Measurements from ENCODE around the gene CFDP1. TPM values are rescaled to one million over a fixed set of nuclear protein-coding genes. Genes with fewer than 3 reads are reported as not detected.
"Not testable (repeated sequence)": the region's sequence is repeated elsewhere in the genome, so short reads cannot be mapped to it uniquely, and the experiment has no call there.

Gene CFDP1
- total and polyA plus RNA-seq, 3 experiments from 2014 or later = 33.8 to 39.1 (median 34.2) TPM

DNA sequence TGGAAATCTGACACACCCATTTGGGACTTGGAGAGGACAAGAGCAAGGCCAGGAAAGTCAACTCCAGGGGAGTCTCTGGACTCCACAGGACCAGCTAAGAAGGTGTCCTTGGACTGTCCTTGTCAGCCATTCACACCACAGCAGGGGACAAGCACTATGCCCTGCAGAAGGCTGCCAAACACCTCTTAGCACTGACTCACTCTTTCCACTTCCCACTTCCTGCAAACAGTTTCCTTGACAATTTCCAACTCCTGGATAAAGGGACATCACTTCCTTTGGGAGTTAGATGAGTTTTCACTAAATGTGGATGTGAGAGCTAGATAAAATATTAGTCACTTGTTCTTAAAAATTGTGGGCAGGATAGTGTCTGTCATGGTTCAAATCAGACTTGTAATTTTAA is 144.1 kb downstream of the CFDP1 start:
- ChIA-PET POLR2A (no interaction called here), CTCF (interaction anchor here (1.0 kb wide), 1 partner anchor 90 kb away, joined by 3 read pairs; no protein-coding TSS in a partner anchor)
- no peak for DNase-seq
- peaks cover 18% of the 10 kb centered on the region for H3K4me1 ChIP-seq (ENCODE audit: insufficient read depth, low read length)
- H3K4me3 ChIP-seq (ENCODE audit: low read length) = no peak overlapping the region
- peaks cover 0 to 2% (median 0%) of the 10 kb centered on the region in 5 donors for H3K9me3 Mint-ChIP-seq
- no peaks in the 10 kb centered on the region for H3K9me3 ChIP-seq (ENCODE audit: low read length)
- H3K4me3 Mint-ChIP-seq = peak overlapping the region in 1 of 7 donors; percentile 82
- peaks cover 22 to 30% of the 10 kb centered on the region in 2 donors for H3K27me3 Mint-ChIP-seq
- H3K27ac Mint-ChIP-seq = peak overlapping the region in 1 of 8 donors; percentile 54
- H3K4me1 Mint-ChIP-seq = peaks cover 14 to 20% (median 15%) of the 10 kb centered on the region in 3 donors
- H3K36me3 ChIP-seq (ENCODE audit: insufficient read depth, low read length) = no peaks in the 10 kb centered on the region
- H3K27me3 ChIP-seq (ENCODE audit: insufficient read depth, low read length, poor library complexity, severe bottlenecking) = no peaks in the 10 kb centered on the region
- no peak overlapping the region for H3K27ac ChIP-seq (ENCODE audit: low read depth, low read length)
- peaks cover 28 to 34% (median 34%) of the 10 kb centered on the region in 3 donors for H3K36me3 Mint-ChIP-seq

DNA sequence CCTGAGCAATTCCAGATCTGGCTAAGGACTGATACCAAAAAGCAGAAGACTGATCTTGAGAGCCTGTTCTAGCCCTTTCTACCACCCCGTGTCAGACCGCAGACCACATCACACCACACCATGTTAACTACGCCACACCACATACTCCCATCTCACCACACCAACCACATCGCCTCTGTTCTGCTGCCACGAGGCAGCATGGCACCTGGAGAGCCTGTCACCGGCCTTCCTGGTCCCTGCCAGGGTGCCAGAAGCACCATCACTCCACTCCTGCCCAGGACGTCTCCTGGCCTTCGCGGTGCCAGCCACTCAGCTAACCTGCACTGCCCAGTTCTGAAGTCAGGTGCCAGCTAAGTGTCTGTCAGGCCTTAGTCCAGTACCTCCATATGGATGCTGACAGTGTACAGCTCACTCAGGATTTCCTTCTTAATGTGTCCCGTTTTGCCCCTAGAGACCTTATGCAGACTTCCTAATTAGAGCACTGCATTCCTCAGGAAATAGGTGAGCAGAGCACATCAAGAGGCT is 144.6 kb downstream of the CFDP1 start:
- Mint-ChIP-seq H3K9me3 (peaks cover 0 to 2% (median 0%) of the 10 kb centered on the region in 5 donors), H3K4me3 (peak overlapping the region; percentile 32 to 82 (median 57)), H3K27ac (peak overlapping the region in 7 of 8 donors; percentile 1 to 84 (median 54)), H3K27me3 (peaks cover 22 to 30% of the 10 kb centered on the region in 2 donors), H3K36me3 (peaks cover 25 to 29% (median 28%) of the 10 kb centered on the region in 3 donors), H3K4me1 (peaks cover 14 to 20% (median 15%) of the 10 kb centered on the region in 3 donors)
- Histone ChIP-seq H3K9me3 (ENCODE audit: low read length) (no peaks in the 10 kb centered on the region), H3K4me3 (ENCODE audit: low read length) (no peak overlapping the region), H3K27ac (ENCODE audit: low read depth, low read length) (no peak overlapping the region), H3K27me3 (ENCODE audit: insufficient read depth, low read length, poor library complexity, severe bottlenecking) (no peaks in the 10 kb centered on the region), H3K36me3 (ENCODE audit: insufficient read depth, low read length) (no peaks in the 10 kb centered on the region), H3K4me1 (ENCODE audit: insufficient read depth, low read length) (peaks cover 18% of the 10 kb centered on the region)
- ChIA-PET CTCF (interaction anchor here (1.0 kb wide), 1 partner anchor 89 kb away, joined by 3 read pairs; no protein-coding TSS in a partner anchor), POLR2A (no interaction called here)
- peak; percentile 52 to 80 (median 75) for DNase-seq

DNA sequence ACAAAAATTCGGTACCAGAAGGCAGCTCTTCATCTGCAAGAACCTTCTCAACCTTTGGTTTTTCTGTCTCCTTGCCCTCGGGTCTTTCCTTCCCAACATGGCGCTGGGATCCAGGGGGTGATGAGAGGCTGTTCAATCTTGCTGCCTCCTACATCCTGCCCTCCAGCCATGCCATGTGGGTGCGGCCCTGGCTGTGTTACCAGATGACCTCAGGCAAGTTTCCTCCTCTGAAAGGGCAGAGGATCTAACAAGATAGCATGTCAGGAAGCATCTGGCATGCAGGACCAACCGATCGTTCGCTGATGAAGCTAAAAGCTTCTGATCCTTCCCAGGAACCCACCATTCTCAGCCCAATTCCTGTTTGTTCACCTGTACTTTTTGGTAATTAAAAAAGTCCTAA is 145.1 kb downstream of the CFDP1 start:
- Histone ChIP-seq H3K4me1 (ENCODE audit: insufficient read depth, low read length) (peaks cover 18% of the 10 kb centered on the region), H3K4me3 (ENCODE audit: low read length) (no peak overlapping the region), H3K27ac (ENCODE audit: low read depth, low read length) (no peak overlapping the region), H3K27me3 (ENCODE audit: insufficient read depth, low read length, poor library complexity, severe bottlenecking) (no peaks in the 10 kb centered on the region), H3K9me3 (ENCODE audit: low read length) (no peaks in the 10 kb centered on the region), H3K36me3 (ENCODE audit: insufficient read depth, low read length) (no peaks in the 10 kb centered on the region)
- ChIA-PET POLR2A (no interaction called here), CTCF (interaction anchor here (1.0 kb wide), 1 partner anchor 89 kb away, joined by 3 read pairs; no protein-coding TSS in a partner anchor)
- peak overlapping the region in 6 of 8 donors; percentile 1 to 84 (median 53) for H3K27ac Mint-ChIP-seq
- DNase-seq = no peak
- peaks cover 0 to 2% (median 0%) of the 10 kb centered on the region in 5 donors for H3K9me3 Mint-ChIP-seq
- peaks cover 14 to 20% (median 15%) of the 10 kb centered on the region in 3 donors for H3K4me1 Mint-ChIP-seq
- H3K36me3 Mint-ChIP-seq = peaks cover 24 to 28% (median 25%) of the 10 kb centered on the region in 3 donors
- H3K4me3 Mint-ChIP-seq = peak overlapping the region; percentile 32 to 82 (median 57)
- peaks cover 22 to 30% of the 10 kb centered on the region in 2 donors for H3K27me3 Mint-ChIP-seq

DNA sequence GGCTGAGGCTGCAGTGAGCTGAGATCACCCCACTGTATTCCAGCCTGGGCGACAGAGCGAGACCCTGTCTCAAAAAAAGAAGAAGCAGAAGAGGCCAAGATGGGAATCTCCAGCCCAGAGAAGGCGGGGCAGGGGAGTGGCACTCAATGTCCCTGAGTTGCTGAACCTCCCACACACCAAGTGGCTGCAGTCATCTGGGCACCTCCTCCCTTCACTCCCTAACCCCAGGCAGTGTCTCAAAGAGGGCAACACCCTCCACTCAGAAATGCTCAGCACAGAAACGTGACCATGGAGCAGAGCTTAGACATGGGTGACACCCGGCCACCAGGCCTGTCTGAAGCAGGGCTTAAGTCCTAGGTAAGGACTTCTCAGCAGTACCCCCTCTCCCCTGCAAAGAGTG is 145.6 kb downstream of the CFDP1 start:
- H3K9me3 ChIP-seq (ENCODE audit: low read length) = no peaks in the 10 kb centered on the region
- H3K9me3 Mint-ChIP-seq = peaks cover 0 to 2% (median 0%) of the 10 kb centered on the region in 5 donors
- CTCF ChIA-PET = no interaction called here
- H3K27me3 Mint-ChIP-seq = peaks cover 22 to 30% of the 10 kb centered on the region in 2 donors
- no peak overlapping the region for H3K27ac ChIP-seq (ENCODE audit: low read depth, low read length)
- peaks cover 18% of the 10 kb centered on the region for H3K4me1 ChIP-seq (ENCODE audit: insufficient read depth, low read length)
- peaks cover 14 to 20% (median 15%) of the 10 kb centered on the region in 3 donors for H3K4me1 Mint-ChIP-seq
- peak overlapping the region in 1 of 7 donors; percentile 3 for H3K4me3 Mint-ChIP-seq
- no peaks in the 10 kb centered on the region for H3K27me3 ChIP-seq (ENCODE audit: insufficient read depth, low read length, poor library complexity, severe bottlenecking)
- POLR2A ChIA-PET = no interaction called here
- no peaks in the 10 kb centered on the region for H3K36me3 ChIP-seq (ENCODE audit: insufficient read depth, low read length)
- H3K27ac Mint-ChIP-seq = no peak overlapping the region
- H3K36me3 Mint-ChIP-seq = peaks cover 20 to 25% (median 23%) of the 10 kb centered on the region in 3 donors
- no peak overlapping the region for H3K4me3 ChIP-seq (ENCODE audit: low read length)
- DNase-seq = no peak

DNA sequence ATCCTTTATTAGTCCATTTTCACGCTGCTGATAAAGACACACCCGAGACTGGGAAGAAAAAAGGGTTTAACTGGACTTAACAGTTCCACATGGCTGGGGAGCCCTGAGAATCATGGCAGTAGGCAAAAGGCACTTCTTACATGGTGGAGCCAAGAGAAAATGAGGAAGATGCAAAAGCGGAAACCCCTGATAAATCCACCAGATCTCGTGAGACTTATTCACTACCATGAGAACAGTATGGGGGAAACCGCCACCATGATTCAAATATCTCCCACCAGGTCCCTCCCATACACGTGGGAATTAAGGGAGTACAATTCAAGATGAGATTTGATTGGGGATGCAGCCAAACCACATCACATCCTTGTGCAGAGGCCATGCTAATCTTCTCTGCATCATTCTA is 146.9 kb downstream of the CFDP1 start:
- peaks cover 7 to 15% (median 10%) of the 10 kb centered on the region in 3 donors for H3K36me3 Mint-ChIP-seq
- H3K9me3 Mint-ChIP-seq = peaks cover 0 to 2% (median 0%) of the 10 kb centered on the region in 5 donors
- DNase-seq = no peak
- H3K4me3 Mint-ChIP-seq = no peak overlapping the region
- peaks cover 14 to 20% (median 15%) of the 10 kb centered on the region in 3 donors for H3K4me1 Mint-ChIP-seq
- H3K27me3 Mint-ChIP-seq = peaks cover 32 to 34% of the 10 kb centered on the region in 2 donors
- ChIA-PET CTCF (no interaction called here), POLR2A (no interaction called here)
- H3K27ac Mint-ChIP-seq = no peak overlapping the region
- no peak overlapping the region for H3K27ac ChIP-seq (ENCODE audit: low read depth, low read length)
- no peaks in the 10 kb centered on the region for H3K9me3 ChIP-seq (ENCODE audit: low read length)
- peaks cover 18% of the 10 kb centered on the region for H3K4me1 ChIP-seq (ENCODE audit: insufficient read depth, low read length)
- no peak overlapping the region for H3K4me3 ChIP-seq (ENCODE audit: low read length)
- no peaks in the 10 kb centered on the region for H3K36me3 ChIP-seq (ENCODE audit: insufficient read depth, low read length)
- no peaks in the 10 kb centered on the region for H3K27me3 ChIP-seq (ENCODE audit: insufficient read depth, low read length, poor library complexity, severe bottlenecking)

DNA sequence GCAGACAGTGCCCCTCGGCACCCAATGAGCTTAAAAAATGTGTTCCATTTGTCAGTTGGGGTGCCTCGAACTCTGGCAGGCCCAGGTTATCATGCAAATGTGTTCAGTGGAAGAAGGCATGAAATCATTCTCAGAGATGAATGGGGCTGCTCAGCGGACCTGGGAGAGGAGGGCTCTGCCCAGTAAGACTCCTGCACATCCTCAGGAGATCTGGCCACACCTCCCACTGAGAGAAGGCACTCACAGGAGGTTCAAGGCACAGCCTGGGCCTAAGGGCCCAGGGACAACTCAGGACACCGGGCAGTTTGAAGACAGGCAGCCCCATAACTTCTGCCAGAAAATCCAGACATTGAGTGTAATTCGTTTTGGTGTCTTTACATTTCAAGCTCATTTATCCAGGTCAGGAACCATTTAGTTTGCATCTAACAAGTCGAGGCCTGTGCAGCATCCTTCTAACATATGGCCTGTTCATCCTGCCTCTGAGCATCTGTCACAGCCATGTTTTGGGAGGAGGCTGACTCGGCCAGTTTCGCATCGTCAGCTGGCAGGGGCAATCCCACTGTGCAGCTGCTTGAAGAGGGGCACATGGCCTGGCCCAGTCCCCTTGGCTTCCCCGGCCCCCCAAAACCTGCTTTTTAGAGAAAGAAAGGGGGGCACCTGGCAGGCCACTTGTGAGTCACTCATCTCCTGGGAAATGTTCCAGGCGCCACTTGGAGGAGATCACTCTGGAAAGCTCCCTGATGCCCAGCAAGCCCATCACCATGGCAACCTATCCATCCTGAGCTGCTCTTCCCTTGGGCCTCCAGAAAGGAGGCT is 150.6 kb downstream of the CFDP1 start:
- Mint-ChIP-seq H3K4me3 (no peak overlapping the region), H3K4me1 (peaks cover 0 to 8% (median 1%) of the 10 kb centered on the region in 3 donors), H3K36me3 (peaks cover 3 to 10% (median 7%) of the 10 kb centered on the region in 3 donors), H3K9me3 (no peaks in the 10 kb centered on the region), H3K27me3 (peaks cover 23 to 34% of the 10 kb centered on the region in 2 donors), H3K27ac (no peak overlapping the region)
- peaks cover under 1% of the 10 kb centered on the region for H3K4me1 ChIP-seq (ENCODE audit: insufficient read depth, low read length)
- CTCF ChIA-PET = no interaction called here
- DNase-seq = no peak
- no peaks in the 10 kb centered on the region for H3K27me3 ChIP-seq (ENCODE audit: insufficient read depth, low read length, poor library complexity, severe bottlenecking)
- H3K27ac ChIP-seq (ENCODE audit: low read depth, low read length) = no peak overlapping the region
- POLR2A ChIA-PET = no interaction called here
- H3K9me3 ChIP-seq (ENCODE audit: low read length) = no peaks in the 10 kb centered on the region
- no peak overlapping the region for H3K4me3 ChIP-seq (ENCODE audit: low read length)
- H3K36me3 ChIP-seq (ENCODE audit: insufficient read depth, low read length) = no peaks in the 10 kb centered on the region

DNA sequence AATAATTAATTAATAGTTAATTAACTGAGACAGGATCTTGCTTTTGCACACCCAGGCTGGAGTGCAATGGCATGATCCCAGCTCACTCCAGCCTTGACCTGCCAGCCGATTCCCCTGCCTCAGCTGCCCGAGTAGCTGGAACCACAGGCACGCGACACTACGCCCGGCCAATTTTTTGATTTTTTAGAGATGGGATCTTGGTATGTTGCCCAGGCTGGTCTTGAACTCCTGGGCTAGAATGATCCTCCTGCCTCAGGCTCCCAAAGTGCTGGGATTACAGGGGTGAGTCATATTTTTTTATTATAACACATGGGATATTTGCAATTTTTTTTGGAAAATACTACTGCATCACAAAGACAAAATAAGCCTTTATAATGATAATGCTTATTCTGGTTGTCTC is 151.5 kb downstream of the CFDP1 start:
- no peak overlapping the region for H3K27ac Mint-ChIP-seq
- POLR2A ChIA-PET = interaction anchor here (0.5 kb wide), 1 partner anchor 1934 kb away, joined by 3 read pairs; no protein-coding TSS in a partner anchor

DNA sequence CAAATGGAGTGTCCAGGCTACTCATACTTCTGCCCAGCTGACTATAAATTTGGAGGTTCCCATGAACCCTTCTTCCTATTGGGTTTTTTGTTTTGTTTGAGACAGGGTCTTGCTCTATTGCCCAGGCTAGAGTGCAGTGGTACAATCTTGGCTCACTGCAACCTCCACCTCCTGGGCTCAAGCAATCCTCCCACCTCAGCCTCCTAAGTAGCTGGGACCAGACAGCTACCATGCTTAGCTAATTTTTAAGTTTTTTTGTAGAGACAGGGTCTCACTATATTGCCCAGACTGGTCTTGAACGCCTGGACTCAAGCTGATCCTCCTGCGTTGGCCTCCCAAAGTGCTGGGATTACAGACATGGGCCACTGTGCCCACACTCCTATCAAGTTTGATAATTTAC is 152.3 kb downstream of the CFDP1 start:
- H3K36me3 ChIP-seq (ENCODE audit: insufficient read depth, low read length); POLR2A ChIA-PET; H3K4me1 ChIP-seq (ENCODE audit: insufficient read depth, low read length); H3K9me3 Mint-ChIP-seq; H3K27me3 ChIP-seq (ENCODE audit: insufficient read depth, low read length, poor library complexity, severe bottlenecking); H3K4me3 ChIP-seq (ENCODE audit: low read length); H3K4me1 Mint-ChIP-seq; H3K27ac ChIP-seq (ENCODE audit: low read depth, low read length); DNase-seq; H3K4me3 Mint-ChIP-seq; H3K9me3 ChIP-seq (ENCODE audit: low read length): not testable (repeated sequence)
- peaks cover 21 to 29% of the 10 kb centered on the region in 2 donors for H3K27me3 Mint-ChIP-seq
- CTCF ChIA-PET = interaction anchor here (1.2 kb wide), 1 partner anchor 27 kb away, joined by 4 read pairs; no protein-coding TSS in a partner anchor
- peak overlapping the region in 1 of 8 donors; percentile 61 for H3K27ac Mint-ChIP-seq
- peaks cover 3 to 10% (median 3%) of the 10 kb centered on the region in 3 donors for H3K36me3 Mint-ChIP-seq

More for the DNA sequence above, 151.5 kb downstream of the CFDP1 start:
- Histone ChIP-seq H3K4me1 (ENCODE audit: insufficient read depth, low read length) (no peaks in the 10 kb centered on the region), H3K36me3 (ENCODE audit: insufficient read depth, low read length) (no peaks in the 10 kb centered on the region), H3K27ac (ENCODE audit: low read depth, low read length) (no peak overlapping the region), H3K27me3 (ENCODE audit: insufficient read depth, low read length, poor library complexity, severe bottlenecking) (no peaks in the 10 kb centered on the region), H3K4me3 (ENCODE audit: low read length) (no peak overlapping the region), H3K9me3 (ENCODE audit: low read length) (no peaks in the 10 kb centered on the region)
- H3K36me3 Mint-ChIP-seq = peaks cover 3 to 10% (median 7%) of the 10 kb centered on the region in 3 donors
- no peak for DNase-seq
- no peaks in the 10 kb centered on the region for H3K9me3 Mint-ChIP-seq
- CTCF ChIA-PET = no interaction called here
- no peak overlapping the region for H3K4me3 Mint-ChIP-seq
- peaks cover 0 to 4% (median 0%) of the 10 kb centered on the region in 3 donors for H3K4me1 Mint-ChIP-seq
- H3K27me3 Mint-ChIP-seq = peaks cover 21 to 34% of the 10 kb centered on the region in 2 donors

Measured in CD8-positive, alpha-beta memory T cell (primary cell).